ENCODE data around the gene TXNRD1.

- no peak for TF ChIP-seq POLR2A (IDR thresholded peaks at IDR 0.05)
- TF ChIP-seq, protein P1, sequence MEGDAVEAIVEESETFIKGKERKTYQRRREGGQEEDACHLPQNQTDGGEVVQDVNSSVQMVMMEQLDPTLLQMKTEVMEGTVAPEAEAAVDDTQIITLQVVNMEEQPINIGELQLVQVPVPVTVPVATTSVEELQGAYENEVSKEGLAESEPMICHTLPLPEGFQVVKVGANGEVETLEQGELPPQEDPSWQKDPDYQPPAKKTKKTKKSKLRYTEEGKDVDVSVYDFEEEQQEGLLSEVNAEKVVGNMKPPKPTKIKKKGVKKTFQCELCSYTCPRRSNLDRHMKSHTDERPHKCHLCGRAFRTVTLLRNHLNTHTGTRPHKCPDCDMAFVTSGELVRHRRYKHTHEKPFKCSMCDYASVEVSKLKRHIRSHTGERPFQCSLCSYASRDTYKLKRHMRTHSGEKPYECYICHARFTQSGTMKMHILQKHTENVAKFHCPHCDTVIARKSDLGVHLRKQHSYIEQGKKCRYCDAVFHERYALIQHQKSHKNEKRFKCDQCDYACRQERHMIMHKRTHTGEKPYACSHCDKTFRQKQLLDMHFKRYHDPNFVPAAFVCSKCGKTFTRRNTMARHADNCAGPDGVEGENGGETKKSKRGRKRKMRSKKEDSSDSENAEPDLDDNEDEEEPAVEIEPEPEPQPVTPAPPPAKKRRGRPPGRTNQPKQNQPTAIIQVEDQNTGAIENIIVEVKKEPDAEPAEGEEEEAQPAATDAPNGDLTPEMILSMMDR (IDR thresholded peaks at IDR 0.05): no peak
Measured at GRCh38 chr12:104171785-104172569, 43.6 kb upstream of the TXNRD1 start.
